PC-9 (cell line): ENCODE measurements around the gene KRTAP4-4.

ENCODE experiments used
- CTCF ChIP-seq: fragments of 200-600 bp; sonication (generic); conservative IDR thresholded peaks from 2 replicates; pipeline ENCODE4 v1.6.1; 2017; ENCODE audit warnings: mixed run types, antibody characterized with exemption, mild to moderate bottlenecking, moderate library complexity
- EZH2 ChIP-seq: fragments of 200-600 bp; sonication (generic); IDR thresholded peaks from 2 replicates; pipeline ENCODE4 v1.8.0; 2017; ENCODE audit warnings: antibody characterized with exemption, low read depth

GRCh38 chr17:41145261-41145660, 15.3 kb downstream of the KRTAP4-4 start:
- TF ChIP-seq CTCF (no peak), EZH2 (no peak)
